Epithelial cell of prostate (primary cell): ENCODE measurements around the gene ATOH7.
"Not testable (repeated sequence)": the region's sequence is repeated elsewhere in the genome, so short reads cannot be mapped to it uniquely, and the experiment has no call there.

Source experiments
- DNase-seq: peaks from one replicate; pipeline ENCODE4 v3.0.0-alpha.2; 2011; ENCODE audit warnings: low read depth, low spot score
- H3K27ac ChIP-seq: fragments of 450-650 bp; 2 replicates; pipeline ENCODE4 v1.5.1; 2017; ENCODE audit warnings: mild to moderate bottlenecking

The ATOH7 gene

GRCh38 chr10:68231817-68232251 lies at the start of gene ATOH7:
Gene ATOH7, minus strand, starts transcription at chr10:68232113. Its CDS starts 436 bp downstream, at chr10:68231677.
- H3K27ac ChIP-seq, result no peak within 1 kb of the TSS

GRCh38 chr10:68280758-68281157 lies 48.8 kb upstream of the ATOH7 start:
- DNase-seq, result no peak
- no peak overlapping the region for H3K27ac ChIP-seq

More at GRCh38 chr10:68231817-68232251, at the start of gene ATOH7:
- DNase-seq, result no peak

- not testable (repeated sequence) for H3K27ac ChIP-seq, DNase-seq
Measured at GRCh38 chr10:68278906-68279753, 47.2 kb upstream of the ATOH7 start.

GRCh38 chr10:68277814-68278213 lies 45.9 kb upstream of the ATOH7 start:
- not testable (repeated sequence) for H3K27ac ChIP-seq, DNase-seq

- no peak overlapping the region for H3K27ac ChIP-seq
- DNase-seq, result no peak
Measured at GRCh38 chr10:68276224-68276623, 44.3 kb upstream of the ATOH7 start.

- H3K27ac ChIP-seq, result no peak overlapping the region
- no peak for DNase-seq
Measured at GRCh38 chr10:68275600-68276126, 43.8 kb upstream of the ATOH7 start.

GRCh38 chr10:68272833-68273232 lies 40.9 kb upstream of the ATOH7 start:
- DNase-seq, result no peak
- no peak overlapping the region for H3K27ac ChIP-seq

- no peak for DNase-seq
- no peak overlapping the region for H3K27ac ChIP-seq
Measured at GRCh38 chr10:68271196-68271882, 39.4 kb upstream of the ATOH7 start.

GRCh38 chr10:68269562-68270290 lies 37.8 kb upstream of the ATOH7 start:
- H3K27ac ChIP-seq, result no peak overlapping the region
- DNase-seq, result no peak

- no peak overlapping the region for H3K27ac ChIP-seq
- DNase-seq, result no peak
Measured at GRCh38 chr10:68261132-68261856, 29.4 kb upstream of the ATOH7 start.

- no peak for DNase-seq
Measured at GRCh38 chr10:68253346-68253745, 21.4 kb upstream of the ATOH7 start.

GRCh38 chr10:68251625-68252495 lies 19.9 kb upstream of the ATOH7 start:
- DNase-seq, result no peak
- no peak overlapping the region for H3K27ac ChIP-seq

More at GRCh38 chr10:68253346-68253745, 21.4 kb upstream of the ATOH7 start:
- no peak overlapping the region for H3K27ac ChIP-seq

- H3K27ac ChIP-seq, result no peak overlapping the region
- DNase-seq, result no peak
Measured at GRCh38 chr10:68251151-68251550, 19.2 kb upstream of the ATOH7 start.

- no peak overlapping the region for H3K27ac ChIP-seq
Measured at GRCh38 chr10:68249297-68249696, 17.4 kb upstream of the ATOH7 start.

GRCh38 chr10:68247931-68248330 lies 16.0 kb upstream of the ATOH7 start:
- no peak for DNase-seq

More at GRCh38 chr10:68249297-68249696, 17.4 kb upstream of the ATOH7 start:
- no peak for DNase-seq

GRCh38 chr10:68246397-68246796 lies 14.5 kb upstream of the ATOH7 start:
- not testable (repeated sequence) for H3K27ac ChIP-seq, DNase-seq

More at GRCh38 chr10:68247931-68248330, 16.0 kb upstream of the ATOH7 start:
- no peak overlapping the region for H3K27ac ChIP-seq

GRCh38 chr10:68242051-68242450 lies 10.1 kb upstream of the ATOH7 start:
- DNase-seq, result no peak
- no peak overlapping the region for H3K27ac ChIP-seq

- no peak for DNase-seq
- no peak overlapping the region for H3K27ac ChIP-seq
Measured at GRCh38 chr10:68239596-68240150, 7.8 kb upstream of the ATOH7 start.
